ENCODE measurements around the gene SUPT5H.

The SUPT5H gene

DNA sequence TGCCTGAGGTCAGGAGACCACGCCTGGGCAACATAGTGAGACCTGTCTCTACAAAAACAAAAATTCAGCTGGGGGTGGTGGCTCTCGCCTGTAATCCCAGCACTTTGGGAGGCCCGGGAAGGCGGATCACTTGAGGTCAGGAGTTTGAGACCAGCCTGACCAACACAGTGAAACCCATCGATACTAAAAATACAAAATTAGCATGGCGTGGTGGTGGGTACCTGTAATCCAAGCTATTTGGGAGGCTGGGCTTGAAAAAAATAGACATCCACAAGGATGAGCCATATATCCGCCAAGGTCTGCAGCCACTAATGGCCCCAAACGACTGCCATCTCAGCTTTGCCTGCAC is 12.7 kb upstream of the SUPT5H start:
- no peak overlapping the region for H2AFZ ChIP-seq (ENCODE audit: low read length)
- H3K4me3 ChIP-seq (ENCODE audit: low read length) = no peak overlapping the region
- H3F3A ChIP-seq (ENCODE audit: insufficient read depth, low read length) = peaks cover 51% of the 10 kb centered on the region
- TF ChIP-seq EZH2 (optimal IDR thresholded peaks at IDR 0.05; ENCODE audit: low read depth, low read length) (no peak), EZH2phosphoT487 (IDR thresholded peaks at IDR 0.05; ENCODE audit: low read length) (no peak)
- TF ChIP-seq, protein P1, sequence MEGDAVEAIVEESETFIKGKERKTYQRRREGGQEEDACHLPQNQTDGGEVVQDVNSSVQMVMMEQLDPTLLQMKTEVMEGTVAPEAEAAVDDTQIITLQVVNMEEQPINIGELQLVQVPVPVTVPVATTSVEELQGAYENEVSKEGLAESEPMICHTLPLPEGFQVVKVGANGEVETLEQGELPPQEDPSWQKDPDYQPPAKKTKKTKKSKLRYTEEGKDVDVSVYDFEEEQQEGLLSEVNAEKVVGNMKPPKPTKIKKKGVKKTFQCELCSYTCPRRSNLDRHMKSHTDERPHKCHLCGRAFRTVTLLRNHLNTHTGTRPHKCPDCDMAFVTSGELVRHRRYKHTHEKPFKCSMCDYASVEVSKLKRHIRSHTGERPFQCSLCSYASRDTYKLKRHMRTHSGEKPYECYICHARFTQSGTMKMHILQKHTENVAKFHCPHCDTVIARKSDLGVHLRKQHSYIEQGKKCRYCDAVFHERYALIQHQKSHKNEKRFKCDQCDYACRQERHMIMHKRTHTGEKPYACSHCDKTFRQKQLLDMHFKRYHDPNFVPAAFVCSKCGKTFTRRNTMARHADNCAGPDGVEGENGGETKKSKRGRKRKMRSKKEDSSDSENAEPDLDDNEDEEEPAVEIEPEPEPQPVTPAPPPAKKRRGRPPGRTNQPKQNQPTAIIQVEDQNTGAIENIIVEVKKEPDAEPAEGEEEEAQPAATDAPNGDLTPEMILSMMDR (IDR thresholded peaks at IDR 0.05; ENCODE audit: low read length) = no peak
- H3K4me2 ChIP-seq (ENCODE audit: low read depth, low read length) = no peak overlapping the region
- no peaks in the 10 kb centered on the region for H3K27me3 ChIP-seq (replicated peaks; ENCODE audit: insufficient read depth, low read length)
- H3K9me3 ChIP-seq (replicated peaks; ENCODE audit: insufficient read depth, low read length) = no peaks in the 10 kb centered on the region
- H3K9ac ChIP-seq (ENCODE audit: low read length) = no peak overlapping the region
- H3K36me3 ChIP-seq (replicated peaks; ENCODE audit: insufficient read depth, low read length) = peaks cover 16% of the 10 kb centered on the region
- H3K4me1 ChIP-seq (ENCODE audit: low read length) = peaks cover 46% of the 10 kb centered on the region
- no peak for DNase-seq
- H4K20me1 ChIP-seq (ENCODE audit: insufficient read depth, low read length) = peaks cover 15% of the 10 kb centered on the region
- H3K9me2 ChIP-seq (replicated peaks; ENCODE audit: insufficient read depth, low read length) = no peaks in the 10 kb centered on the region
- peak overlapping the region; percentile 99; the same call in 1 of the 2 replicates for H3K27ac ChIP-seq (ENCODE audit: low read length)
- peaks cover 31% of the 10 kb centered on the region for H3K79me2 ChIP-seq (ENCODE audit: low read length)

DNA sequence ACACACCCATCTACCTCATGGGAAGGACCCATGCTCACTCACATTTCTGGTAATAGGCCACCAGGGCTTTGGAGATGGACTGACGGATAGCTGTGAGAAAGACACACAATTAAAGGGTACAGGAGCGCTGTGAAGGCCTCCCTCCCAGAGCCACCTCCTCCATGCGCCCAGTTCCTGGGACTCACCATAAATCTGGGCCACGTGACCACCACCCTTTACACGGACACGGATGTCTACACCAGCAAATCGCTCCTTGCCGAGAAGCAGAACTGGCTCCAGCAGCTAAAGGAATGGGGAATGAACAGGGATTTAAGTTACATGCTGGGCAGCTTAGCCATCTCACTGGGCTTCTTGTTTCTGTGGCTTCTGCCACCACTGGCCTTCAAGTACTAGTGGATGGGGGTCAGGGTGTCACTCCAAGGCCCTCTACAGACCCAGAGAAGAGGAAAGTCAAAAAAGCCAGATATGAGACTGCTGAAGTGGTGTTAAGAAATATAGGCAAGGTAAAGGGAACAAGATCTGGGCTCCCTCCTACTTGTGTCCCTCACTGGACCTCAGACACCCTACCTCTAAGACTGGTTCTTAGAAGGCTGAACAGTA is 11.8 kb upstream of the SUPT5H start:
- DNase-seq = no peak
- H3K9me3 ChIP-seq (replicated peaks; ENCODE audit: insufficient read depth, low read length) = no peaks in the 10 kb centered on the region
- H3F3A ChIP-seq (ENCODE audit: insufficient read depth, low read length) = peaks cover 51% of the 10 kb centered on the region
- no peaks in the 10 kb centered on the region for H3K27me3 ChIP-seq (replicated peaks; ENCODE audit: insufficient read depth, low read length)
- TF ChIP-seq, protein P1 (IDR thresholded peaks at IDR 0.05; ENCODE audit: low read length) = no peak
- no peak for TF ChIP-seq EZH2 (optimal IDR thresholded peaks at IDR 0.05; ENCODE audit: low read depth, low read length)
- H3K4me1 ChIP-seq (ENCODE audit: low read length) = peaks cover 46% of the 10 kb centered on the region
- H3K36me3 ChIP-seq (replicated peaks; ENCODE audit: insufficient read depth, low read length) = peaks cover 16% of the 10 kb centered on the region
- no peak overlapping the region for H3K9ac ChIP-seq (ENCODE audit: low read length)
- H3K27ac ChIP-seq (ENCODE audit: low read length) = peak overlapping the region; percentile 65; the same call in 1 of the 2 replicates
- no peak overlapping the region for H2AFZ ChIP-seq (ENCODE audit: low read length)
- H3K79me2 ChIP-seq (ENCODE audit: low read length) = peaks cover 31% of the 10 kb centered on the region
- peaks cover 15% of the 10 kb centered on the region for H4K20me1 ChIP-seq (ENCODE audit: insufficient read depth, low read length)
- no peaks in the 10 kb centered on the region for H3K9me2 ChIP-seq (replicated peaks; ENCODE audit: insufficient read depth, low read length)
- H3K4me3 ChIP-seq (ENCODE audit: low read length) = no peak overlapping the region
- H3K4me2 ChIP-seq (ENCODE audit: low read depth, low read length) = peak overlapping the region; percentile 68; the same call in 1 of the 2 replicates

DNA sequence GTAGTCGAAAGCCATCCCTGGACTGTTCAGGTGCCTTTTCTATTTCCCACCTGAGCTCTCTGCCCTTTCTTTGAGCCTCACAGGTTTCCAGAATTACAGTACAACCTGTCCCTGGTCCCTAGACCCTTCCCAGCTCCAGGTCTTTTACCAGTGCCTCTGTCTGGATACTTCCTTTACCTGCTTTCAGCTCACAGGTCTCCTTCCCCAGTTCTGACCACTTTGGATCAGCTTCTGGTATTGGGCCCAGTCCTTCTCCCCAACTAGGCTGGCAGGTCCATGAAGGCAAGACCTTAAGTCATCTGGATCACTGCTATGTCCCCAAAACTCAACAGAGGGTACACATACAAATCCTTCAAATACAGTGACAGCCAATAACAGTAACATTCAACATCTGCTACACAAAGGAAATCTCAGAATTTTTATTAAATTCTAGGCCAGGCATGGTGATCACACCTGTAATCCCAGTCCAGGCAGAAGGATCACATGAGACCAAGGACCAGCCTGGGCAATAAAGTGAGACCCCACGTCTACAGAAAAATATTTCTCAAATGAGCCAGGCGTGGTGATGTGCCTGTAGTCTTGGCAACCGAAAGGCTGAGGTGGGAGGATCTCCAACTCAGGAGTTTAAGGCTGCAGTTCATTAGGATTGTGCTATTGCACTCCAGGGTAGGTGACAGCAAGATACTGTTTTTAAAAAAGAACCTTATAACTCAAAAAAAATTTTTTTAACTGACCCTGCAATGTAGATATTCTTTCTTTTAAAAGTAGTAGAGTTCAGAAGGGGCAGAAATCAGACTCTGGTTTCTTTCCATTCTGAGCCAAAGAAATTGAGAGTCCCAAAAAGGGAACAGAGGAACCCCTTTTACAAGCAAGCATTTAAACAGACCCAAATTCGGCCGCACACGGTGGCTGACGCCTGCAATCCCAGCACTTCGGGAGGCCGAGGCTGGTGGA is 11.0 kb upstream of the SUPT5H start:
- H3K79me2 ChIP-seq (ENCODE audit: low read length) = peaks cover 31% of the 10 kb centered on the region
- DNase-seq = no peak

More for the DNA sequence above, 11.0 kb upstream of the SUPT5H start:
- Histone ChIP-seq H3K9ac (ENCODE audit: low read length) (peak overlapping the region; percentile 96), H3K9me2 (replicated peaks; ENCODE audit: insufficient read depth, low read length) (no peaks in the 10 kb centered on the region), H3K4me3 (ENCODE audit: low read length) (peak overlapping the region; percentile 100), H3K4me2 (ENCODE audit: low read depth, low read length) (peak overlapping the region; percentile 68), H2AFZ (ENCODE audit: low read length) (no peak overlapping the region), H3F3A (ENCODE audit: insufficient read depth, low read length) (peaks cover 51% of the 10 kb centered on the region), H3K36me3 (replicated peaks; ENCODE audit: insufficient read depth, low read length) (peaks cover 16% of the 10 kb centered on the region), H3K9me3 (replicated peaks; ENCODE audit: insufficient read depth, low read length) (no peaks in the 10 kb centered on the region), H3K27me3 (replicated peaks; ENCODE audit: insufficient read depth, low read length) (no peaks in the 10 kb centered on the region), H4K20me1 (ENCODE audit: insufficient read depth, low read length) (peaks cover 15% of the 10 kb centered on the region), H3K4me1 (ENCODE audit: low read length) (peaks cover 46% of the 10 kb centered on the region), H3K27ac (ENCODE audit: low read length) (peak overlapping the region; percentile 65; the same call in 1 of the 2 replicates)
- TF ChIP-seq, protein P1 (IDR thresholded peaks at IDR 0.05; ENCODE audit: low read length) = no peak
- TF ChIP-seq EZH2phosphoT487 (IDR thresholded peaks at IDR 0.05; ENCODE audit: low read length) (no peak), EZH2 (optimal IDR thresholded peaks at IDR 0.05; ENCODE audit: low read depth, low read length) (no peak)
